H1 (cell line): Measurements from ENCODE around the gene CDH22. TPM values are rescaled to one million over a fixed set of nuclear protein-coding genes. Genes with fewer than 3 reads are reported as not detected.

Experiments used
- CTCF ChIA-PET: fragments of 300-600 bp; sonication (Branson Sonifier 250); formaldehyde crosslinking; loops from one replicate; lab custom pipeline; 2021; ENCODE audit not compliant: partially characterized antibody; lab: Charles Lee
- POLR2A ChIA-PET: fragments of 300-600 bp; sonication (Branson Sonifier 250); formaldehyde crosslinking; loops from one replicate; lab custom pipeline; 2021; ENCODE audit warnings: inconsistent platforms; ENCODE audit not compliant: partially characterized antibody; lab: Charles Lee
- DNase-seq, 2 experiments: peaks; one replicate each; pipeline versions ENCODE4 v3.0.0 to v3.0.0-alpha.2; 2010 to 2022; ENCODE audit warnings: low spot score in 2 of 2, low read depth in 1 of 2, mixed read lengths in 1 of 2
- FAIRE-seq: peaks from 2 replicates; lab custom pipeline; 2011; peaks lifted over from hg19 to GRCh38; lab: Jason Lieb, UNC
- H2AFZ ChIP-seq: 2 replicates; pipeline ENCODE4 v1.8.1; 2012; ENCODE audit warnings: low read length, inconsistent platforms
- H2AK5ac ChIP-seq: 2 replicates; pipeline ENCODE4 v1.6.1; 2013; ENCODE audit warnings: low read depth, low read length
- H2BK120ac ChIP-seq: replicated peaks from 2 replicates; pipeline ENCODE3; 2013; ENCODE audit warnings: low read depth, low read length, inconsistent platforms
- H2BK12ac ChIP-seq: 2 replicates; pipeline ENCODE4 v1.6.1; 2013; ENCODE audit warnings: low read depth, low read length
- H2BK15ac ChIP-seq: 2 replicates; pipeline ENCODE4 v1.6.1; 2013; ENCODE audit warnings: low read length
- H2BK20ac ChIP-seq: 2 replicates; pipeline ENCODE4 v1.6.1; 2013; ENCODE audit warnings: low read length
- H2BK5ac ChIP-seq: 2 replicates; pipeline ENCODE4 v1.6.1; 2013; ENCODE audit warnings: low read depth, low read length
- H3K14ac ChIP-seq: 2 replicates; pipeline ENCODE4 v1.6.1; 2013; ENCODE audit warnings: inconsistent platforms; ENCODE audit not compliant: insufficient read length
- H3K18ac ChIP-seq: 2 replicates; pipeline ENCODE4 v1.6.1; 2013; ENCODE audit warnings: low read length; ENCODE audit errors: extremely low read depth
- H3K23ac ChIP-seq: 2 replicates; pipeline ENCODE4 v1.6.1; 2013; ENCODE audit warnings: inconsistent platforms; ENCODE audit not compliant: insufficient read length
- H3K23me2 ChIP-seq: 2 replicates; pipeline ENCODE4 v1.6.1; 2013; ENCODE audit warnings: low read depth, low read length
- H3K27ac ChIP-seq: 2 replicates; pipeline ENCODE4 v1.6.1; 2011; ENCODE audit warnings: low read depth, low read length, inconsistent platforms
- H3K27me3 ChIP-seq, 4 experiments: replicated peaks in 1 of 4; 1 replicate in 1 of 4; 2 replicates in 3 of 4; pipeline versions ENCODE4 v1.6.1 to v1.8.1; 2011 to 2013; ENCODE audit warnings: low read length in 3 of 4, mild to moderate bottlenecking in 3 of 4, inconsistent platforms in 2 of 4, mixed read lengths in 2 of 4, moderate library complexity in 1 of 4; ENCODE audit not compliant: control insufficient read depth in 3 of 4, insufficient read depth in 3 of 4; ENCODE audit errors: extremely low read depth in 1 of 4
- H3K36me3 ChIP-seq, 4 experiments: 2 replicates each; pipeline versions ENCODE4 v1.6.1 to v1.8.1; 2011 to 2013; ENCODE audit warnings: mild to moderate bottlenecking in 4 of 4, low read length in 3 of 4, moderate library complexity in 2 of 4, control low read depth in 1 of 4, inconsistent platforms in 1 of 4; ENCODE audit not compliant: insufficient read depth in 4 of 4, control insufficient read depth in 2 of 4
- H3K4ac ChIP-seq: replicated peaks from 2 replicates; pipeline ENCODE3; 2013; ENCODE audit warnings: low read length, low read depth, mixed read lengths, inconsistent platforms; ENCODE audit not compliant: insufficient read length
- H3K4me1 ChIP-seq, 4 experiments: replicated peaks in 1 of 4; 1 replicate in 1 of 4; 2 replicates in 3 of 4; pipeline versions ENCODE4 v1.6.1 to v1.8.1; 2011 to 2013; ENCODE audit warnings: low read length in 3 of 4, inconsistent platforms in 2 of 4, mixed read lengths in 1 of 4; ENCODE audit not compliant: insufficient read depth in 4 of 4, control insufficient read depth in 3 of 4
- H3K4me2 ChIP-seq, 2 experiments: 2 replicates each; pipeline versions ENCODE4 v1.6.1 to v1.8.1; 2011 to 2013; ENCODE audit warnings: low read depth in 2 of 2, low read length in 2 of 2, control low read depth in 1 of 2, inconsistent platforms in 1 of 2, mild to moderate bottlenecking in 1 of 2; ENCODE audit not compliant: insufficient read depth in 1 of 2
- H3K4me3 ChIP-seq, 4 experiments: fragments of 200-600, 300-600 bp in 1 of 4; sonication (generic), shearing (Covaris generic), sonication (Bioruptor Twin) in 1 of 4; 2 replicates each; pipeline versions ENCODE4 v1.5.1 to v1.8.1; 2011 to 2016; ENCODE audit warnings: low read length in 4 of 4, low read depth in 3 of 4, control low read depth in 2 of 4, inconsistent platforms in 2 of 4, mild to moderate bottlenecking in 2 of 4, mixed read lengths in 1 of 4, moderate library complexity in 1 of 4; ENCODE audit not compliant: insufficient read depth in 2 of 4; ENCODE audit errors: extremely low read depth in 1 of 4
- H3K56ac ChIP-seq: replicated peaks from 2 replicates; pipeline ENCODE3; 2013; ENCODE audit warnings: low read depth, mild to moderate bottlenecking, mixed read lengths, low read length, inconsistent platforms; ENCODE audit not compliant: insufficient read length
- H3K79me1 ChIP-seq: 2 replicates; pipeline ENCODE4 v1.6.1; 2013; ENCODE audit warnings: low read depth, low read length, control low read depth
- H3K79me2 ChIP-seq, 2 experiments: 2 replicates each; pipeline versions ENCODE4 v1.6.1 to v1.8.1; 2012 to 2013; ENCODE audit warnings: low read length in 2 of 2, mild to moderate bottlenecking in 2 of 2, inconsistent platforms in 1 of 2; ENCODE audit not compliant: insufficient read depth in 2 of 2, control insufficient read depth in 1 of 2
- H3K9ac ChIP-seq, 4 experiments: replicated peaks in 1 of 4; 1 replicate in 1 of 4; 2 replicates in 3 of 4; pipeline versions ENCODE4 v1.6.1 to v1.8.1; 2011 to 2013; ENCODE audit warnings: low read depth in 3 of 4, low read length in 3 of 4, control low read depth in 2 of 4, mild to moderate bottlenecking in 2 of 4, moderate library complexity in 2 of 4, inconsistent platforms in 1 of 4; ENCODE audit errors: extremely low read depth in 1 of 4
- H3K9me3 ChIP-seq, 2 experiments: 2 replicates each; pipeline versions ENCODE4 v1.6.1 to v1.8.1; 2012 to 2013; ENCODE audit warnings: mild to moderate bottlenecking in 2 of 2, moderate library complexity in 2 of 2, control low read depth in 1 of 2, inconsistent platforms in 1 of 2, low read depth in 1 of 2, low read length in 1 of 2, mixed read lengths in 1 of 2; ENCODE audit not compliant: insufficient read depth in 2 of 2
- H4K20me1 ChIP-seq, 2 experiments: replicated peaks in 1 of 2; 2 replicates each; pipeline versions ENCODE3 to v1.8.1; 2011 to 2013; ENCODE audit warnings: inconsistent platforms in 2 of 2, low read length in 2 of 2, mild to moderate bottlenecking in 1 of 2; ENCODE audit not compliant: insufficient read depth in 2 of 2, control insufficient read depth in 1 of 2
- H4K5ac ChIP-seq: 2 replicates; pipeline ENCODE4 v1.6.1; 2013; ENCODE audit warnings: low read length, low read depth, mixed read lengths, inconsistent platforms; ENCODE audit not compliant: insufficient read length
- H4K8ac ChIP-seq: 2 replicates; pipeline ENCODE4 v1.8.0; 2013; ENCODE audit warnings: mild to moderate bottlenecking, moderate library complexity, low read length, inconsistent platforms; ENCODE audit not compliant: insufficient read depth; ENCODE audit errors: extremely low read depth
- H4K91ac ChIP-seq: replicated peaks from 2 replicates; pipeline ENCODE3; 2013; ENCODE audit warnings: low read length, mixed read lengths, inconsistent platforms; ENCODE audit not compliant: insufficient read length
- ASH2L ChIP-seq: fragments of 200-600, 300-600 bp; sonication (generic); IDR thresholded peaks from one replicate; pipeline ENCODE4 v1.7.1; 2017; ENCODE audit warnings: low read length
- BACH1 ChIP-seq: IDR thresholded peaks from 2 replicates; pipeline ENCODE4 v1.6.1; 2012; ENCODE audit warnings: low read length, improper control_type of control experiment
- CTCF ChIP-seq, 3 experiments: IDR thresholded peaks; 1 replicate in 2 of 3; 2 replicates in 1 of 3; pipeline versions ENCODE4 v1.5.1 to v1.6.1; 2011; ENCODE audit warnings: low read length in 3 of 3, mild to moderate bottlenecking in 3 of 3, inconsistent platforms in 2 of 3, low read depth in 1 of 3, moderate library complexity in 1 of 3; ENCODE audit not compliant: insufficient read depth in 1 of 3; ENCODE audit errors: control extremely low read depth in 1 of 3
- WGBS, 2 experiments: shearing (Covaris generic) in 1 of 2; methylation state at CpG; one replicate each; pipeline versions ENCODE4 v1.1.6 to v1.1.7; 2013 to 2015; ENCODE audit warnings: low lambda C conversion rate in 2 of 2, mixed read lengths in 2 of 2, inconsistent platforms in 1 of 2, low coverage in 1 of 2, missing lambda C conversion rate in 1 of 2; ENCODE audit not compliant: insufficient replicate concordance in 2 of 2, insufficient coverage in 1 of 2, insufficient read length in 1 of 2; ENCODE audit errors: extremely low coverage in 1 of 2, missing lambda C conversion rate in 1 of 2; 5-methylcytosine and 5-hydroxymethylcytosine counted together
- polyA plus RNA-seq, 7 experiments: library from polyadenylated mRNA; depleted of rRNA in 3 of 7; stranded (reverse) in 5 of 7; unstranded in 2 of 7; fragments of >200 nt in 5 of 7; fragments of 200-250 nt in 2 of 7; gene quantifications; 1 replicate in 5 of 7; 2 replicates in 1 of 7; 4 replicates in 1 of 7; pipeline versions ENCODE4 v1.2.1 to v1.2.3, GENCODE V29; 2011 to 2013; ENCODE audit warnings: missing spikeins in 2 of 7, mixed read lengths in 2 of 7
- total RNA-seq: library from RNA; stranded (reverse); fragmentation: NEBNext Ultra II Directional; extraction: Animal tissue kit (Norgen Biotek cat#: 25700); gene quantifications from 2 replicates; pipeline ENCODE4 v1.2.1, GENCODE V29; 2021

Gene CDH22
- total and polyA plus RNA-seq, 2 of the 8 experiments (the other 6 are each of a cell fraction or from before 2014, with no cell fraction given) = 0.35 to 0.39 TPM

GRCh38 chr20:46233701-46234100 lies 74.6 kb downstream of the CDH22 start:
- no peak overlapping the region for H2AFZ ChIP-seq
- no peak overlapping the region for H3K14ac ChIP-seq
- DNase-seq = no peak
- H2BK5ac ChIP-seq = no peak overlapping the region
- H3K18ac ChIP-seq = no peak overlapping the region
- peaks cover 2 to 6% of the 10 kb centered on the region in 2 experiments for H4K20me1 ChIP-seq
- WGBS, 2 experiments = 82% methylated on average over 10 of the region's 10 CpGs; no CpG with 5 or more reads in 1 of the 2 experiments
- no peak overlapping the region for H2BK20ac ChIP-seq
- H3K27me3 ChIP-seq = no peaks in the 10 kb centered on the region
- CTCF ChIA-PET = interaction anchor here (0.8 to 1.6 kb wide), 5 partner anchors 58 to 220 kb away, joined by 3 to 6 read pairs (median 4); no protein-coding TSS in a partner anchor
- H3K23ac ChIP-seq = no peak overlapping the region
- peaks cover 0 to 3% (median 0%) of the 10 kb centered on the region in 4 experiments; a peak in 1 of 7 replicates for H3K4me1 ChIP-seq
- no peaks in the 10 kb centered on the region for H3K23me2 ChIP-seq
- no peaks in the 10 kb centered on the region for H3K36me3 ChIP-seq
- no peaks in the 10 kb centered on the region for H3K79me1 ChIP-seq
- no peak overlapping the region for H3K4me3 ChIP-seq
- H3K79me2 ChIP-seq = no peaks in the 10 kb centered on the region
- no peak overlapping the region for H4K91ac ChIP-seq
- H3K4ac ChIP-seq = no peak overlapping the region
- POLR2A ChIA-PET = no interaction called here
- H4K8ac ChIP-seq = no peak overlapping the region
- no peak overlapping the region for H2BK120ac ChIP-seq
- no peak overlapping the region for H2BK12ac ChIP-seq
- FAIRE-seq = no peak
- no peak for TF ChIP-seq BACH1
- no peak for TF ChIP-seq ASH2L
- TF ChIP-seq CTCF (IDR thresholded peaks at IDR 0.05; ENCODE audit: control extremely low read depth in 1 of 3, insufficient read depth in 1 of 3, low read depth in 1 of 3, low read length in 3 of 3) = no peak
- H4K5ac ChIP-seq = no peak overlapping the region
- H3K27ac ChIP-seq = no peak overlapping the region
- no peak overlapping the region for H3K9ac ChIP-seq
- H3K56ac ChIP-seq = no peak overlapping the region
- no peak overlapping the region for H2AK5ac ChIP-seq
- no peak overlapping the region for H3K4me2 ChIP-seq
- no peak overlapping the region for H2BK15ac ChIP-seq
- H3K9me3 ChIP-seq = no peaks in the 10 kb centered on the region
